HEK293 (cell line): ENCODE measurements around the gene ALOXE3.

Experiments used
- CTCF ChIA-PET: fragments of 350-600 bp; formaldehyde crosslinking; extraction: SDS; loops from one replicate; lab custom pipeline; 2021; ENCODE audit warnings: antibody characterized with exemption; lab: Yijun Ruan, JAX
- POLR2A ChIA-PET: fragments of 300-600 bp; formaldehyde crosslinking; extraction: SDS; loops from one replicate; lab custom pipeline; 2020; ENCODE audit warnings: antibody characterized with exemption, inconsistent platforms; lab: Yijun Ruan, JAX
- H3K27ac ChIP-seq: fragments of 200-500 bp; sonication (Bioruptor generic); 2 replicates; pipeline ENCODE4 v1.5.1; 2014; ENCODE audit warnings: low read depth, low read length, control low read depth, inconsistent platforms; ENCODE audit errors: extremely low read depth
- H3K36me3 ChIP-seq, 2 experiments: fragments of 200-500 bp in 1 of 2; sonication (Bioruptor generic) in 1 of 2; 1 replicate in 1 of 2; 2 replicates in 1 of 2; pipeline ENCODE4 v1.5.1; 2014 to 2017; ENCODE audit warnings: inconsistent platforms in 2 of 2, low read length in 2 of 2; ENCODE audit not compliant: control insufficient read depth in 2 of 2, insufficient read depth in 1 of 2
- H3K4me1 ChIP-seq: fragments of 200-500 bp; sonication (Bioruptor generic); 2 replicates; pipeline ENCODE4 v1.5.1; 2014; ENCODE audit warnings: mild to moderate bottlenecking, low read length, inconsistent platforms; ENCODE audit not compliant: control insufficient read depth, insufficient read depth
- H3K4me3 ChIP-seq: 2 replicates; pipeline ENCODE4 v1.5.1; 2011; ENCODE audit warnings: low read depth, mild to moderate bottlenecking, control low read depth, low read length, moderate library complexity
- H3K9me3 ChIP-seq: fragments of 200-500 bp; sonication (Bioruptor generic); 2 replicates; pipeline ENCODE4 v1.5.1; 2014; ENCODE audit warnings: low read depth, low read length, inconsistent platforms; ENCODE audit not compliant: control insufficient read depth, insufficient read depth
- KLF8 ChIP-seq: fragments of 450-650 bp; formaldehyde crosslinking; IDR thresholded peaks from 2 replicates; pipeline ENCODE4 v1.5.1; 2016; ENCODE audit warnings: missing biosample characterization, missing genetic modification characterization
- MZF1 ChIP-seq: fragments of 450-650 bp; formaldehyde crosslinking; IDR thresholded peaks from 2 replicates; pipeline ENCODE4 v1.5.1; 2017; ENCODE audit warnings: missing biosample characterization, missing genetic modification characterization, borderline replicate concordance
- OSR2 ChIP-seq: fragments of 450-650 bp; formaldehyde crosslinking; IDR thresholded peaks from 2 replicates; pipeline ENCODE4 v1.5.1; 2016; ENCODE audit warnings: missing biosample characterization, missing genetic modification characterization
- SALL2 ChIP-seq: fragments of 450-650 bp; formaldehyde crosslinking; IDR thresholded peaks from 2 replicates; pipeline ENCODE4 v1.5.0; 2017; ENCODE audit warnings: missing biosample characterization, mild to moderate bottlenecking, missing genetic modification characterization, borderline replicate concordance
- ZBTB11 ChIP-seq: fragments of 450-650 bp; formaldehyde crosslinking; conservative IDR thresholded peaks from 2 replicates; pipeline ENCODE4 v1.5.1; 2016; ENCODE audit warnings: low read depth, missing biosample characterization, missing genetic modification characterization
- ZFP41 ChIP-seq: fragments of 450-650 bp; formaldehyde crosslinking; IDR thresholded peaks from 2 replicates; pipeline ENCODE4 v1.5.1; 2016; ENCODE audit warnings: missing biosample characterization, missing genetic modification characterization, borderline replicate concordance
- ZNF132 ChIP-seq: fragments of 450-650 bp; formaldehyde crosslinking; IDR thresholded peaks from 2 replicates; pipeline ENCODE4 v1.5.1; 2017; ENCODE audit warnings: missing biosample characterization, missing genetic modification characterization, borderline replicate concordance
- ZNF138 ChIP-seq: fragments of 450-650 bp; formaldehyde crosslinking; IDR thresholded peaks from 2 replicates; pipeline ENCODE4 v1.5.1; 2016; ENCODE audit warnings: missing biosample characterization, missing genetic modification characterization, borderline replicate concordance
- ZNF140 ChIP-seq: fragments of 450-650 bp; formaldehyde crosslinking; IDR thresholded peaks from 2 replicates; pipeline ENCODE4 v1.5.1; 2016; ENCODE audit warnings: missing biosample characterization, missing genetic modification characterization
- ZNF146 ChIP-seq: fragments of 450-650 bp; formaldehyde crosslinking; IDR thresholded peaks from 2 replicates; pipeline ENCODE4 v1.5.1; 2016; ENCODE audit warnings: missing biosample characterization, missing genetic modification characterization
- ZNF155 ChIP-seq: fragments of 450-650 bp; formaldehyde crosslinking; IDR thresholded peaks from 2 replicates; pipeline ENCODE4 v1.5.1; 2016; ENCODE audit warnings: missing biosample characterization, missing genetic modification characterization
- ZNF311 ChIP-seq: fragments of 450-650 bp; formaldehyde crosslinking; IDR thresholded peaks from 2 replicates; pipeline ENCODE4 v1.5.1; 2017; ENCODE audit warnings: missing biosample characterization, missing genetic modification characterization, borderline replicate concordance
- ZNF350 ChIP-seq: fragments of 450-650 bp; formaldehyde crosslinking; IDR thresholded peaks from 2 replicates; pipeline ENCODE4 v1.5.0; 2017; ENCODE audit warnings: missing biosample characterization, mild to moderate bottlenecking, missing genetic modification characterization
- ZNF391 ChIP-seq: fragments of 450-650 bp; formaldehyde crosslinking; IDR thresholded peaks from 2 replicates; pipeline ENCODE4 v1.5.1; 2016; ENCODE audit warnings: low read depth, missing biosample characterization, missing genetic modification characterization, borderline replicate concordance
- ZNF416 ChIP-seq: fragments of 450-650 bp; formaldehyde crosslinking; IDR thresholded peaks from 2 replicates; pipeline ENCODE4 v1.5.1; 2016; ENCODE audit warnings: missing biosample characterization, missing genetic modification characterization
- ZNF423 ChIP-seq: fragments of 450-650 bp; formaldehyde crosslinking; IDR thresholded peaks from 2 replicates; pipeline ENCODE4 v1.5.1; 2016; ENCODE audit warnings: missing biosample characterization, missing genetic modification characterization
- ZNF560 ChIP-seq: fragments of 450-650 bp; formaldehyde crosslinking; IDR thresholded peaks from 2 replicates; pipeline ENCODE4 v1.5.1; 2017; ENCODE audit warnings: missing biosample characterization, missing genetic modification characterization, borderline replicate concordance
- ZNF658 ChIP-seq: fragments of 450-650 bp; formaldehyde crosslinking; IDR thresholded peaks from 2 replicates; pipeline ENCODE4; 2016; ENCODE audit warnings: missing biosample characterization, missing genetic modification characterization
- ZNF664 ChIP-seq: fragments of 450-650 bp; formaldehyde crosslinking; IDR thresholded peaks from 2 replicates; pipeline ENCODE4 v1.5.1; 2016; ENCODE audit warnings: missing biosample characterization, missing genetic modification characterization
- ZNF776 ChIP-seq: fragments of 450-650 bp; formaldehyde crosslinking; IDR thresholded peaks from 2 replicates; pipeline ENCODE4 v1.5.0; 2017; ENCODE audit warnings: missing biosample characterization, missing genetic modification characterization, borderline replicate concordance
- TF ChIP-seq, protein P1 (sequence below): fragments of 450-650 bp; formaldehyde crosslinking; IDR thresholded peaks from 2 replicates; pipeline ENCODE4 v1.5.1; 2016; ENCODE audit warnings: missing biosample characterization, missing genetic modification characterization
- TF ChIP-seq, protein P2 (sequence below): fragments of 450-650 bp; IDR thresholded peaks from 2 replicates; pipeline ENCODE4 v1.5.1; 2018; ENCODE audit warnings: missing biosample characterization, missing genetic modification characterization
- TF ChIP-seq, protein P3 (sequence below): fragments of 450-650 bp; formaldehyde crosslinking; IDR thresholded peaks from 2 replicates; pipeline ENCODE4 v1.5.1; 2016; ENCODE audit warnings: missing biosample characterization, missing genetic modification characterization

The ALOXE3 gene

GRCh38 chr17:8120520-8121406, 2.4 kb upstream of the ALOXE3 start (continued):
- TF ChIP-seq, protein P1, sequence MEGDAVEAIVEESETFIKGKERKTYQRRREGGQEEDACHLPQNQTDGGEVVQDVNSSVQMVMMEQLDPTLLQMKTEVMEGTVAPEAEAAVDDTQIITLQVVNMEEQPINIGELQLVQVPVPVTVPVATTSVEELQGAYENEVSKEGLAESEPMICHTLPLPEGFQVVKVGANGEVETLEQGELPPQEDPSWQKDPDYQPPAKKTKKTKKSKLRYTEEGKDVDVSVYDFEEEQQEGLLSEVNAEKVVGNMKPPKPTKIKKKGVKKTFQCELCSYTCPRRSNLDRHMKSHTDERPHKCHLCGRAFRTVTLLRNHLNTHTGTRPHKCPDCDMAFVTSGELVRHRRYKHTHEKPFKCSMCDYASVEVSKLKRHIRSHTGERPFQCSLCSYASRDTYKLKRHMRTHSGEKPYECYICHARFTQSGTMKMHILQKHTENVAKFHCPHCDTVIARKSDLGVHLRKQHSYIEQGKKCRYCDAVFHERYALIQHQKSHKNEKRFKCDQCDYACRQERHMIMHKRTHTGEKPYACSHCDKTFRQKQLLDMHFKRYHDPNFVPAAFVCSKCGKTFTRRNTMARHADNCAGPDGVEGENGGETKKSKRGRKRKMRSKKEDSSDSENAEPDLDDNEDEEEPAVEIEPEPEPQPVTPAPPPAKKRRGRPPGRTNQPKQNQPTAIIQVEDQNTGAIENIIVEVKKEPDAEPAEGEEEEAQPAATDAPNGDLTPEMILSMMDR (tag by site-specific recombination) = peak; percentile 89

- H3K27ac ChIP-seq = peak overlapping the region; percentile 35; the same call in 1 of the 2 replicates
- CTCF ChIA-PET = interaction anchor here (0.5 to 3.5 kb wide), 55 partner anchors 10 to 662 kb away, joined by 3 to 81 read pairs (median 5); partner anchors contain the start of genes ALOX12B, AURKB and CTC1
- H3K9me3 ChIP-seq = no peaks in the 10 kb centered on the region
- H3K36me3 ChIP-seq = no peaks in the 10 kb centered on the region
- peak overlapping the region; percentile 70 for H3K4me3 ChIP-seq
- peaks cover 7% of the 10 kb centered on the region for H3K4me1 ChIP-seq
- POLR2A ChIA-PET = interaction anchor here (0.6 to 3.5 kb wide), 19 partner anchors 9 to 790 kb away, joined by 3 to 32 read pairs (median 7); partner anchors contain the start of genes AURKB, BORCS6, CTC1 and PFAS
- TF ChIP-seq ZNF138 (tag by site-specific recombination) (no peak), MZF1 (tag by site-specific recombination) (peak; percentile 94), ZNF658 (tag by site-specific recombination) (no peak), ZNF560 (tag by site-specific recombination) (no peak), ZNF664 (tag by site-specific recombination) (peak; percentile 77), ZNF311 (tag by site-specific recombination) (no peak), ZFP41 (tag by site-specific recombination) (no peak), ZNF140 (no peak), ZNF391 (tag by site-specific recombination) (peak; percentile 43; the same call in 1 of the 2 replicates), ZNF416 (tag by site-specific recombination) (no peak), ZNF146 (tag by site-specific recombination) (no peak), ZBTB11 (tag by site-specific recombination) (peak; percentile 50; the same call in 1 of the 2 replicates), OSR2 (tag by site-specific recombination) (0 out of 2 replicates have a peak, but pooled peaks have one; percentile 7), ZNF776 (tag by site-specific recombination) (no peak), ZNF350 (tag by site-specific recombination) (no peak), KLF8 (tag by site-specific recombination) (peak; percentile 20; the same call in 1 of the 2 replicates), ZNF155 (tag by site-specific recombination) (no peak), ZNF423 (tag by site-specific recombination) (no peak), ZNF132 (no peak), SALL2 (0 out of 2 replicates have a peak, but pooled peaks have one; percentile 55)
- TF ChIP-seq, protein P2, sequence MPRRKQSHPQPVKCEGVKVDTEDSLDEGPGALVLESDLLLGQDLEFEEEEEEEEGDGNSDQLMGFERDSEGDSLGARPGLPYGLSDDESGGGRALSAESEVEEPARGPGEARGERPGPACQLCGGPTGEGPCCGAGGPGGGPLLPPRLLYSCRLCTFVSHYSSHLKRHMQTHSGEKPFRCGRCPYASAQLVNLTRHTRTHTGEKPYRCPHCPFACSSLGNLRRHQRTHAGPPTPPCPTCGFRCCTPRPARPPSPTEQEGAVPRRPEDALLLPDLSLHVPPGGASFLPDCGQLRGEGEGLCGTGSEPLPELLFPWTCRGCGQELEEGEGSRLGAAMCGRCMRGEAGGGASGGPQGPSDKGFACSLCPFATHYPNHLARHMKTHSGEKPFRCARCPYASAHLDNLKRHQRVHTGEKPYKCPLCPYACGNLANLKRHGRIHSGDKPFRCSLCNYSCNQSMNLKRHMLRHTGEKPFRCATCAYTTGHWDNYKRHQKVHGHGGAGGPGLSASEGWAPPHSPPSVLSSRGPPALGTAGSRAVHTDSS (tag by site-specific recombination) = peak; percentile 66
- TF ChIP-seq, protein P3, sequence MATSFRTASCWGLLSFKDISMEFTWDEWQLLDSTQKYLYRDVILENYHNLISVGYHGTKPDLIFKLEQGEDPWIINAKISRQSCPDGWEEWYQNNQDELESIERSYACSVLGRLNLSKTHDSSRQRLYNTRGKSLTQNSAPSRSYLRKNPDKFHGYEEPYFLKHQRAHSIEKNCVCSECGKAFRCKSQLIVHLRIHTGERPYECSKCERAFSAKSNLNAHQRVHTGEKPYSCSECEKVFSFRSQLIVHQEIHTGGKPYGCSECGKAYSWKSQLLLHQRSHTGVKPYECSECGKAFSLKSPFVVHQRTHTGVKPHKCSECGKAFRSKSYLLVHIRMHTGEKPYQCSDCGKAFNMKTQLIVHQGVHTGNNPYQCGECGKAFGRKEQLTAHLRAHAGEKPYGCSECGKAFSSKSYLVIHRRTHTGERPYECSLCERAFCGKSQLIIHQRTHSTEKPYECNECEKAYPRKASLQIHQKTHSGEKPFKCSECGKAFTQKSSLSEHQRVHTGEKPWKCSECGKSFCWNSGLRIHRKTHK (tag by site-specific recombination) = no peak
Observed at GRCh38 chr17:8119581-8120519, 1.5 kb upstream of the ALOXE3 start.
